Suprapubic skin (tissue), 3 donors: ENCODE measurements around the gene DYNLT1.

Source experiments
- POLR2AphosphoS5 ChIP-seq, 3 donors: sonication (generic); formaldehyde crosslinking; IDR thresholded peaks; one replicate each; pipeline ENCODE4 v1.6.1; 2017; ENCODE audit warnings: antibody characterized with exemption in 3 of 3
- TF ChIP-seq, protein P1 (sequence below), 2 donors: fragments of 200-600 bp in 1 of 2; fragments of 450-650 bp in 1 of 2; sonication (generic) in 1 of 2; IDR thresholded peaks; one replicate each; pipeline ENCODE4 v1.5.1; 2016 to 2019; ENCODE audit warnings: antibody characterized with exemption in 2 of 2, mild to moderate bottlenecking in 1 of 2, moderate library complexity in 1 of 2

- TF ChIP-seq, protein P1, sequence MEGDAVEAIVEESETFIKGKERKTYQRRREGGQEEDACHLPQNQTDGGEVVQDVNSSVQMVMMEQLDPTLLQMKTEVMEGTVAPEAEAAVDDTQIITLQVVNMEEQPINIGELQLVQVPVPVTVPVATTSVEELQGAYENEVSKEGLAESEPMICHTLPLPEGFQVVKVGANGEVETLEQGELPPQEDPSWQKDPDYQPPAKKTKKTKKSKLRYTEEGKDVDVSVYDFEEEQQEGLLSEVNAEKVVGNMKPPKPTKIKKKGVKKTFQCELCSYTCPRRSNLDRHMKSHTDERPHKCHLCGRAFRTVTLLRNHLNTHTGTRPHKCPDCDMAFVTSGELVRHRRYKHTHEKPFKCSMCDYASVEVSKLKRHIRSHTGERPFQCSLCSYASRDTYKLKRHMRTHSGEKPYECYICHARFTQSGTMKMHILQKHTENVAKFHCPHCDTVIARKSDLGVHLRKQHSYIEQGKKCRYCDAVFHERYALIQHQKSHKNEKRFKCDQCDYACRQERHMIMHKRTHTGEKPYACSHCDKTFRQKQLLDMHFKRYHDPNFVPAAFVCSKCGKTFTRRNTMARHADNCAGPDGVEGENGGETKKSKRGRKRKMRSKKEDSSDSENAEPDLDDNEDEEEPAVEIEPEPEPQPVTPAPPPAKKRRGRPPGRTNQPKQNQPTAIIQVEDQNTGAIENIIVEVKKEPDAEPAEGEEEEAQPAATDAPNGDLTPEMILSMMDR (IDR thresholded peaks at IDR 0.05): peak; percentile 69 to 81
- TF ChIP-seq POLR2AphosphoS5 (IDR thresholded peaks at IDR 0.05): no peak
These were observed 39.2 kb downstream of the DYNLT1 start for GRCh38 chr6:158605266-158605878.
